ENCODE results near the gene ATP4B.

Gene ATP4B

GRCh38 chr13:113658836-113659235, 838 bp upstream of the ATP4B start:
- CTCF ChIA-PET, result no interaction called here
- DNase-seq (ENCODE audit: low spot score), result no peak
- H3K27ac ChIP-seq, result no peak overlapping the region
- POLR2A ChIA-PET (ENCODE audit: low non-redundant PET), result no interaction called here
- no peak for TF ChIP-seq CTCF (conservative IDR thresholded peaks at IDR 0.05; ENCODE audit: low read depth)

GRCh38 chr13:113656831-113657671, 947 bp downstream of the ATP4B start:
- no peak for DNase-seq (ENCODE audit: low spot score)
- ChIA-PET POLR2A (ENCODE audit: low non-redundant PET) (no interaction called here), CTCF (no interaction called here)
- TF ChIP-seq CTCF (conservative IDR thresholded peaks at IDR 0.05; ENCODE audit: low read depth), result no peak
- no peak overlapping the region for H3K27ac ChIP-seq

GRCh38 chr13:113656003-113656588, 1.9 kb downstream of the ATP4B start:
- TF ChIP-seq CTCF (conservative IDR thresholded peaks at IDR 0.05; ENCODE audit: low read depth), result no peak

GRCh38 chr13:113655346-113656002, 2.5 kb downstream of the ATP4B start:
- TF ChIP-seq CTCF (conservative IDR thresholded peaks at IDR 0.05; ENCODE audit: low read depth), result no peak
- H3K27ac ChIP-seq, result no peak overlapping the region
- DNase-seq (ENCODE audit: low spot score), result no peak
- ChIA-PET CTCF (interaction anchor here (0.6 kb wide), 1 partner anchor 292 kb away, joined by 3 read pairs; no protein-coding TSS in a partner anchor), POLR2A (ENCODE audit: low non-redundant PET) (no interaction called here)

More at GRCh38 chr13:113656003-113656588, 1.9 kb downstream of the ATP4B start:
- no peak overlapping the region for H3K27ac ChIP-seq
- ChIA-PET CTCF (no interaction called here), POLR2A (ENCODE audit: low non-redundant PET) (no interaction called here)
- no peak for DNase-seq (ENCODE audit: low spot score)

GRCh38 chr13:113654591-113655345, 3.2 kb downstream of the ATP4B start:
- DNase-seq (ENCODE audit: low spot score), result no peak
- TF ChIP-seq CTCF (conservative IDR thresholded peaks at IDR 0.05; ENCODE audit: low read depth), result no peak
- ChIA-PET CTCF (interaction anchor here (0.6 kb wide), 1 partner anchor 292 kb away, joined by 3 read pairs; no protein-coding TSS in a partner anchor), POLR2A (ENCODE audit: low non-redundant PET) (no interaction called here)
- H3K27ac ChIP-seq, result no peak overlapping the region

- DNase-seq (ENCODE audit: low spot score), result no peak
- POLR2A ChIA-PET (ENCODE audit: low non-redundant PET), result no interaction called here
- TF ChIP-seq CTCF (conservative IDR thresholded peaks at IDR 0.05; ENCODE audit: low read depth), result no peak
- no peak overlapping the region for H3K27ac ChIP-seq
- CTCF ChIA-PET, result no interaction called here
Measured at GRCh38 chr13:113654175-113654560, 3.8 kb downstream of the ATP4B start.

Measured in RWPE1 (cell line).